ENCODE measurements around the gene ZNF232.
"Not testable (repeated sequence)": the region's sequence is repeated elsewhere in the genome, so short reads cannot be mapped to it uniquely, and the experiment has no call there.

The ZNF232 gene

GRCh38 chr17:5128905-5129535, 17.3 kb upstream of the ZNF232 start:
- Histone ChIP-seq H3K4me2 (ENCODE audit: low read depth, low read length, poor library complexity, severe bottlenecking) (no peak overlapping the region), H3K36me3 (ENCODE audit: insufficient read depth, low read length) (no peaks in the 10 kb centered on the region)

GRCh38 chr17:5128387-5128786, 16.7 kb upstream of the ZNF232 start:
- H3F3A ChIP-seq (ENCODE audit: low read depth); H3K9me3 ChIP-seq (ENCODE audit: insufficient read depth, low read depth, low read length); H3K27me3 ChIP-seq (ENCODE audit: insufficient read depth, low read length, poor library complexity, severe bottlenecking); H3K9ac ChIP-seq (ENCODE audit: low read depth, low read length, poor library complexity, severe bottlenecking); H3K36me3 ChIP-seq (ENCODE audit: insufficient read depth, low read length); H3K79me2 ChIP-seq (ENCODE audit: insufficient read depth, low read length); H3K4me3 ChIP-seq (ENCODE audit: low read length, poor library complexity, severe bottlenecking); H3K9me2 ChIP-seq (replicated peaks; ENCODE audit: low read depth, low read length); H3K4me2 ChIP-seq (ENCODE audit: low read depth, low read length, poor library complexity, severe bottlenecking); H4K20me1 ChIP-seq (ENCODE audit: insufficient read depth, low read length, poor library complexity, severe bottlenecking); H3K4me1 ChIP-seq (ENCODE audit: insufficient read depth, low read length, poor library complexity, severe bottlenecking); H2AFZ ChIP-seq (ENCODE audit: low read length): not testable (repeated sequence)

More at GRCh38 chr17:5128905-5129535, 17.3 kb upstream of the ZNF232 start:
- Histone ChIP-seq H3K9me2 (replicated peaks; ENCODE audit: low read depth, low read length) (no peaks in the 10 kb centered on the region), H3K4me3 (ENCODE audit: low read length, poor library complexity, severe bottlenecking) (no peak overlapping the region), H3K4me1 (ENCODE audit: insufficient read depth, low read length, poor library complexity, severe bottlenecking) (no peaks in the 10 kb centered on the region), H3K27me3 (ENCODE audit: insufficient read depth, low read length, poor library complexity, severe bottlenecking) (no peaks in the 10 kb centered on the region), H4K20me1 (ENCODE audit: insufficient read depth, low read length, poor library complexity, severe bottlenecking) (no peaks in the 10 kb centered on the region), H3K9me3 (ENCODE audit: insufficient read depth, low read depth, low read length) (no peaks in the 10 kb centered on the region), H3F3A (ENCODE audit: low read depth) (no peaks in the 10 kb centered on the region), H2AFZ (ENCODE audit: low read length) (no peak overlapping the region), H3K79me2 (ENCODE audit: insufficient read depth, low read length) (no peaks in the 10 kb centered on the region), H3K9ac (ENCODE audit: low read depth, low read length, poor library complexity, severe bottlenecking) (no peak overlapping the region)
- TF ChIP-seq EZH2phosphoT487 (IDR thresholded peaks at IDR 0.05; ENCODE audit: borderline replicate concordance) (no peak), CTCF (conservative IDR thresholded peaks at IDR 0.05; ENCODE audit: low read length) (no peak)

GRCh38 chr17:5127910-5128309, 16.2 kb upstream of the ZNF232 start:
- no peaks in the 10 kb centered on the region for H3K79me2 ChIP-seq (ENCODE audit: insufficient read depth, low read length)
- H3F3A ChIP-seq (ENCODE audit: low read depth) = no peaks in the 10 kb centered on the region
- no peak overlapping the region for H3K4me2 ChIP-seq (ENCODE audit: low read depth, low read length, poor library complexity, severe bottlenecking)
- no peaks in the 10 kb centered on the region for H4K20me1 ChIP-seq (ENCODE audit: insufficient read depth, low read length, poor library complexity, severe bottlenecking)
- H3K9me3 ChIP-seq (ENCODE audit: insufficient read depth, low read depth, low read length) = no peaks in the 10 kb centered on the region
- H3K27me3 ChIP-seq (ENCODE audit: insufficient read depth, low read length, poor library complexity, severe bottlenecking) = no peaks in the 10 kb centered on the region
- H2AFZ ChIP-seq (ENCODE audit: low read length) = no peak overlapping the region
- H3K4me3 ChIP-seq (ENCODE audit: low read length, poor library complexity, severe bottlenecking) = no peak overlapping the region
- no peaks in the 10 kb centered on the region for H3K4me1 ChIP-seq (ENCODE audit: insufficient read depth, low read length, poor library complexity, severe bottlenecking)
- TF ChIP-seq CTCF (conservative IDR thresholded peaks at IDR 0.05; ENCODE audit: low read length) = no peak
- TF ChIP-seq EZH2phosphoT487 (IDR thresholded peaks at IDR 0.05; ENCODE audit: borderline replicate concordance) = no peak
- no peak overlapping the region for H3K9ac ChIP-seq (ENCODE audit: low read depth, low read length, poor library complexity, severe bottlenecking)
- H3K36me3 ChIP-seq (ENCODE audit: insufficient read depth, low read length) = no peaks in the 10 kb centered on the region
- H3K9me2 ChIP-seq (replicated peaks; ENCODE audit: low read depth, low read length) = no peaks in the 10 kb centered on the region

Measured in Loucy (cell line).